Adipocyte (in vitro differentiated cells): Measurements from ENCODE around the gene ONECUT2.
"Not testable (repeated sequence)": the region's sequence is repeated elsewhere in the genome, so short reads cannot be mapped to it uniquely, and the experiment has no call there.

Experiments used
- DNase-seq: peaks from one replicate; pipeline ENCODE4 v3.0.0-alpha.2; 2015; ENCODE audit warnings: low read depth
- H3K27me3 ChIP-seq: replicated peaks from 2 replicates; pipeline ENCODE4 v1.7.0; 2013; ENCODE audit warnings: mild to moderate bottlenecking, low read length, moderate library complexity; ENCODE audit not compliant: control insufficient read depth, insufficient read depth
- H3K36me3 ChIP-seq: 2 replicates; pipeline ENCODE4 v1.7.0; 2013; ENCODE audit warnings: low read length, mild to moderate bottlenecking, moderate library complexity; ENCODE audit not compliant: control insufficient read depth, insufficient read depth, severe bottlenecking
- H3K4me1 ChIP-seq: 2 replicates; pipeline ENCODE4 v1.7.0; 2013; ENCODE audit warnings: mild to moderate bottlenecking, low read length, moderate library complexity; ENCODE audit not compliant: control insufficient read depth, insufficient read depth
- H3K4me3 ChIP-seq: 2 replicates; pipeline ENCODE4 v1.7.0; 2013; ENCODE audit warnings: mild to moderate bottlenecking, low read length, moderate library complexity
- H3K9ac ChIP-seq: 2 replicates; pipeline ENCODE4 v1.7.0; 2013; ENCODE audit warnings: mild to moderate bottlenecking, low read length, moderate library complexity
- H3K9me3 ChIP-seq: 2 replicates; pipeline ENCODE4 v1.7.0; 2013; ENCODE audit warnings: mild to moderate bottlenecking, low read length, moderate library complexity; ENCODE audit not compliant: control insufficient read depth

ONECUT2 gene

DNA sequence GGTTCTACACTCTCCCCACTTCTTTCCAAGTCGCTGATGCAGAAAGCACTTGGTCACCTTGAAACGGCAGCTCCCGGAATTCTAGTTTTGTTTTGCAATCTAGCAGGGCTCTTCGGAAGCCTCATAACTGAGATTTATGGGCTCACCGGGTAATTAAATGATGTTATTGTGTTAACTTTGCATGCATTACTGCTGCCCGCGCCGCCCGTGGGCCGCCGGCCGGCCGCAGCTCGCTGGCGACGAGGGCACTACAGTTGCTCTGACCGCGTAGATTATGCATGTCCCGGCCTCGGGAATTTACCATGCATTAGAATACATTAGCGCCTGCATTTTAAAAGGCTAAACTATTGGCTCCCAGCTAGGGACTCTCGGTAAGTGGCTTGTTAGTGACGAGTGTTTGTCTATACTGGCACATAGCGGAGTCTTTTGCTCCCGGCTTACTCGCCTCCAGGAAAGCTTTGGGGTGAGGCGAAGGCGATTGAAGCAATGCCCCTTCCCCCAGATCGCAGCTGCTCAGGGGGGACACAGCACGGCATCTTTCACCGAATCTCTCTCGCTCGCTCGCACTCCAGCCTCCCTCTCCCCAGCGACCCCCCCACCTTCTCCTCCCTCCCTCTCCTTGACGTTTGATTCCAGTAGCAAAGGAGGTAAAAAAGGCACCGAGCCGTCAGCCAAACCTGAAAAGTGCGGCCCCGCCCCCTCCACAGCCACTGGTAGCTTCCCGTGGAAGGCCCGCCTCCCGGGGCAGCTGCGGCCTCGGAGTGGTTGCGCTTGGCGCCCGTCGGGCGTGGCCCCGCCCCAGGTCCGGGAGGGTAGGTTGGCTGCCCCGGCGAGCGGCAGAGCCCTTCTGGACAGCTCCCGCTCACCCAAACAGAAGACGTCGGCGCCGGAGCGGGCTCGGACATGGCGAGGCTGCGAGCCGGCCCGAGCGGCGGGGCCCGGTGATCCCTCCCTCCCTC lies at the start of gene ONECUT2:
ONECUT2 (plus strand) TSS at position 839 of the 959 bp plus-strand sequence. CDS start 343 bp downstream, outside the sequence.
- H3K27me3 ChIP-seq: peaks cover 89% of the 10 kb centered on the region
- H3K36me3 ChIP-seq: no peaks in the 10 kb centered on the region
- H3K4me3 ChIP-seq: peak within 1 kb of the TSS; percentile 82
- H3K9me3 ChIP-seq: peaks cover 17% of the 10 kb centered on the region
- no peak within 1 kb of the TSS for H3K9ac ChIP-seq
- peaks cover 18% of the 10 kb centered on the region for H3K4me1 ChIP-seq
- DNase-seq: peak; percentile 95

DNA sequence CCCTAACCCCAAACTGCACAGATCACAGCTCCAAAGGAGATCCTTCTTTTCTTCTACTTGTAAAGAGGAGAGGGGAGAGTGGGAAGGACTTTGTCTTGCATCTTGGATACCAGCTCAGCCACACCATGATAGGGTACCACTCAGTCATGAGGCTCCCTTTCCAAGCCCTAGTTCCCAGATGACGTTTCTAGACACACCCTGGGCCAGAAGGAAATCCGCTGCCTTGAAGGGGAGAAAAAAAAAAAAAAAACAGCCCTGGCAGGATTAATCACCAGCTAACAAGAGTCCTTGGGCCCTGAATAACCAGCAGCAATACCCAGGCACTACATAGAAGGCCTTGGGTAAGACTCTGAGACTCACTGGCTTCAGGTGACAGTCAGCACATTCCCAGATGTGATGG lies 45.9 kb upstream of the ONECUT2 start:
- no peaks in the 10 kb centered on the region for H3K9me3 ChIP-seq
- DNase-seq: no peak
- H3K4me3 ChIP-seq: no peak overlapping the region
- H3K4me1 ChIP-seq: no peaks in the 10 kb centered on the region
- no peak overlapping the region for H3K9ac ChIP-seq
- no peaks in the 10 kb centered on the region for H3K36me3 ChIP-seq
- H3K27me3 ChIP-seq: peaks cover 6% of the 10 kb centered on the region

- no peaks in the 10 kb centered on the region for H3K9me3 ChIP-seq
Measured at GRCh38 chr18:57390044-57390443, 45.1 kb upstream of the ONECUT2 start.

DNA sequence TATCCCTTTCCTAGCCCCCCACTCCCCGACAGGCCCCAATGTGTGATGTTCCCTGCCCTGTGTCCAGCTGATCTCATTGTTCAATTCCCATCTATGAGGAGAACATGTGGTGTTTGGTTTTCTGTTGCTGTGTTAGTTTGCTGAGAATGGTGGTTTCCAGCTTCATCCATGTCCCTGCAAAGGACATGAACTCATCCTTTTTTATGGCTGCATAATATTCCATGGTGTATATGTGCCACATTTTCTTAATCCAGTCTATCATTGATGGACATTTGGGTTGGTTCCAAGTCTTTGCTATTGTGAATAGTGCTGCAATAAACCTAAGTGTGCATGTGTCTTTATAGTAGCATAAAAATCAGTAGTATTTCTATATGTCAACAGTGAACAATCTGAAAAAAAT lies 40.4 kb upstream of the ONECUT2 start:
- not testable (repeated sequence) for H3K4me3 ChIP-seq, H3K9me3 ChIP-seq, DNase-seq, H3K36me3 ChIP-seq, H3K4me1 ChIP-seq, H3K9ac ChIP-seq, H3K27me3 ChIP-seq

More at GRCh38 chr18:57390044-57390443, 45.1 kb upstream of the ONECUT2 start:
- no peak for DNase-seq
- Histone ChIP-seq H3K27me3 (peaks cover 6% of the 10 kb centered on the region), H3K4me1 (no peaks in the 10 kb centered on the region), H3K4me3 (no peak overlapping the region), H3K9ac (no peak overlapping the region), H3K36me3 (no peaks in the 10 kb centered on the region)

GRCh38 chr18:57396831-57397230 lies 38.3 kb upstream of the ONECUT2 start:
- H3K9ac ChIP-seq, H3K27me3 ChIP-seq, H3K4me1 ChIP-seq, DNase-seq, H3K4me3 ChIP-seq, H3K36me3 ChIP-seq, H3K9me3 ChIP-seq: not testable (repeated sequence)

- Histone ChIP-seq H3K9ac (no peak overlapping the region), H3K4me1 (no peaks in the 10 kb centered on the region), H3K27me3 (no peaks in the 10 kb centered on the region), H3K36me3 (no peaks in the 10 kb centered on the region), H3K4me3 (no peak overlapping the region), H3K9me3 (no peaks in the 10 kb centered on the region)
- peak; percentile 4 for DNase-seq
Measured at GRCh38 chr18:57397440-57398132, 37.6 kb upstream of the ONECUT2 start.

DNA sequence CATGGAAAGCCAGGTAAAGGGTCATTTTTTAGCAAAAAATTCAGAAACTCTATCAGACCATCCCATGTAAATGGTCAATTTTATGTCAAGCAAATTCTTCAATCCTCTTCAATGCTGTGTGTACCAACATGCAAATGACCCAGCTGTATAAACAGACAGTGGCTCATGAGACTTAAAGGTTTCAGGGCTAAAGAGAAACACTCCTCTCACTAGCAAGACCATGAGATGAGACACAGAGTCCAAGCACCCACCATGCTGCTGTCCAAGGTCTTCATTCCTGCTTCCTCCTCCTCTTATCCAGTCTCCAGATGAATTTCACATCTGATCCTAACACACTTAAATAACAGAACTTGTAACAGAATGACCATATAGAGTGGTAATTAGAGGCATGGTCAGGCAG lies 30.8 kb upstream of the ONECUT2 start:
- Histone ChIP-seq H3K27me3 (no peaks in the 10 kb centered on the region), H3K4me3 (no peak overlapping the region), H3K36me3 (no peaks in the 10 kb centered on the region), H3K4me1 (no peaks in the 10 kb centered on the region), H3K9ac (no peak overlapping the region), H3K9me3 (peaks cover 7% of the 10 kb centered on the region)
- DNase-seq: no peak

DNA sequence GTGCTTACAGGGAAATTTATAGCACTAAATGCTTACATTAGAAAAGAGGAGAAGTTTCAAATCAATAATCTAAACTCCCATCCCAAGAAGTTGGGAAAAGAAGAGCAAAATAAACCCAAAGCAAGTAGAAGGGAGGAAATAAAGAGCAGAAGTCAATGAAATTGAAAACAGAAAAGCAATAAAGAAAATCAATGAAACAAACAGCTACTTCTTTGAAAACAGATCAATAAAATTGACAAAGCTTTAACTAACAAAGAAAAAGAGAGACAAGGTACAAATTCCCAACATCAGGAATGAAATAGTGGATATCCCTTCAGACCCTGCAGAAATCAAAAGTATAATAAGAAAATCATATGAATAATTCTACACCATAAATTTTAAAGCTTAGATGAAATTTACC lies 25.5 kb upstream of the ONECUT2 start:
- Histone ChIP-seq H3K27me3 (no peaks in the 10 kb centered on the region), H3K4me1 (no peaks in the 10 kb centered on the region), H3K36me3 (no peaks in the 10 kb centered on the region), H3K9me3 (peaks cover 14% of the 10 kb centered on the region), H3K4me3 (no peak overlapping the region), H3K9ac (no peak overlapping the region)
- no peak for DNase-seq

- no peak for DNase-seq
- Histone ChIP-seq H3K36me3 (no peaks in the 10 kb centered on the region), H3K4me3 (no peak overlapping the region), H3K4me1 (no peaks in the 10 kb centered on the region), H3K9ac (no peak overlapping the region), H3K9me3 (peaks cover 14% of the 10 kb centered on the region), H3K27me3 (no peaks in the 10 kb centered on the region)
Measured at GRCh38 chr18:57410749-57411148, 24.4 kb upstream of the ONECUT2 start.

DNA sequence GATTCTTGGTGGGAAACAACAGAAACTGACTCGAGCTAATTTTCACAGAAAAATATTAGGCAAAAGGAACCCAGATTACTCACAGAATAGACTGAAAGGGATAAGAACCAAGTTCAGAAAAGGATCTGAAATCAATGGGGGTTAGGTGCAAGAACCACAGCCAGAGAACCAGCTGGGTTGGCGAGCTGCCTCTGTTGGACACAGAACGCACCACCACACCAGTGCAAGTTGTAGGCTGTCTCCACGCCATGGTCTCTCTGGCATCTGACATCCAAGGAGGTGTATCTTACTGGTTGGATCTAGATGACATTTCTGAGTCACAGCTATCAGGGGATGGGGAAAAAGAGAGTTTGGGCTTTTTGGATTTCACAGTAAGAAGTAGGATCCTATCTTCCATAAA lies 18.6 kb upstream of the ONECUT2 start:
- Histone ChIP-seq H3K36me3 (no peaks in the 10 kb centered on the region), H3K9ac (no peak overlapping the region), H3K4me3 (no peak overlapping the region), H3K9me3 (peaks cover 9% of the 10 kb centered on the region), H3K4me1 (no peaks in the 10 kb centered on the region), H3K27me3 (peaks cover 6% of the 10 kb centered on the region)
- DNase-seq: no peak

DNA sequence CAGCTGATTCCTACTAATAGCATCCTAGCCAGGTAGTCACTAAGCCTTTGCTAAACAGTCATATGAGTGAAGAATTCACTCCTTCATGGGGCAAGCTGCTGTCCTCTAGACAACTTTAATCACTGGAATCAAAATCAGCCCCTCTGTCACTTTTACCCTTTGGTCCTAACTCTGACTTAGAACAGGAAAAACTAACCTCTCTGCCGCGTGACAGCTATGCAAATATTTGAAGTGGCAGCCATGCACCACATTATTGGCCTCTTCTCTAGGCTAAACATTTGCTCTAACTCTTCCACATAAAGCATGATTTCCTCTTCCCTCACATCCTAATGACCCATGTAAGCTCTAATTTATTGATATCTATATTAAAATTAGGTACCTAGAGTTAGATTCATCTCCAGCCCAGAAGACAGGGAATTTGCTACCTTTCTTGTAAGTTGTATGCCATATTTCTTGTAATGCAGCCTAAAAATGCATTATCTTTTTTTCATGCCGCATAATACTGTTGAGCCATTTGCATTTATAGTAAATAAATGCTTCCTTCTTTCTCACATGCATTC lies 12.8 kb upstream of the ONECUT2 start:
- H3K4me1 ChIP-seq: no peaks in the 10 kb centered on the region
- H3K27me3 ChIP-seq: peaks cover 21% of the 10 kb centered on the region
- no peak for DNase-seq
- no peak overlapping the region for H3K9ac ChIP-seq
- H3K4me3 ChIP-seq: no peak overlapping the region
- no peaks in the 10 kb centered on the region for H3K36me3 ChIP-seq
- H3K9me3 ChIP-seq: peaks cover 14% of the 10 kb centered on the region
